GM21367 (cell line): Measurements from ENCODE around the gene TRIO.

ENCODE experiments used
- ATAC-seq: cut with Tn5 transposase; IDR thresholded peaks from one replicate; pipeline ENCODE4 v1.9.1; 2021; ENCODE audit not compliant: unreplicated experiment

Gene TRIO

DNA sequence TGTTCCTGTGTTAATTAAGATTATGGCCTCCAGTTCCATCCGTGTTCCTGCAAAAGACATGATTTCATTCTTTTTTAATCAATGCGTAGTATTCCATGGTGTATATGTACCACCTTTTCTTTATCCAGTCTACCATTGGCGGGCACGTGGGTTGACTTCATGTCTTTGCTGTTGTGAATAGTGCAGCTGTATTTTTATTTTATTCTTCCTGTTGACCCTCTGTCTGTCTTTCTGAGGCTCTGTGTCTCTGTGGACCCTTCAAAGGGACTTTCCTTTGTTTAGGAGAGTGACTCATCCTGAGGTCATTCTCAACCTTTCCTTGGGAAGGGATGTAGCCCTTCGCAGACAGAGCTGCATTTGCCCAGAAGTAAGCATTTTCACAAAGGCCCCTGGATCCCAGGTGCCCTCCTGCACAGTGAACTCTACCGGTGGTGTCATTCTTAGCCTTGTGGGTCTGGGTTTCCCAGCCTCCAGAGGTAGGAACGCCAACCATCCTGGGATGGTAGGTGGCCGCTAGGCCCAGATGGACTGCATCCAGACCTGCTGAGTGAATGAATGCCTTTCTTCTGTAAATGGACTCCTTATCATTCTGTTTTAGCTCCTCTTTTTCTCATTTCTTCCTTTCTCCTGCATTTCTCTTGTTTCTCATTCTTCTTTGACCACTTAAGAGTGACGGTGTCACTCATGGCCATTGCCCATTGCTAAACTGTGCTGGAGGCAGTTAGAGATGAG is 22.4 kb downstream of the TRIO start:
- ATAC-seq: no peak

DNA sequence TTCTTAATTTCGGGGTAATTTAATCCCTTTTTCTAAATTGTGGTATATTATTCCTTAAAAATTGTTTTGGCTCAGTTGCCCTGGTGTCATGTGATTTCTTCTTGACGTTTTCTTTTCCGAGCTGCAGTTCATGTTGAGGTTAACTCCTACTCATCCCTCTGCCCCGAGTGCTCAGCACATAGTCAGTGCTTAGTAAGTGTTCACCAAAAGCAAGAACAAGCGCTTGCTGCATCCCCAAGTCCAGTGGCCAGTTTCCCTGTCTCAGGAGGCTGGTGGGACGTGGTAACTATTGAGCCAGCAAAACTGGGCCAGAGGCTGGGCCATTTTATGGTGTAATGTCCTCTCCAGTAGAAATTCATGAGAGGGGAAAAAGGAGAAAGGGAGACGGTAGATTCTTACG is 23.3 kb downstream of the TRIO start:
- ATAC-seq: no peak

DNA sequence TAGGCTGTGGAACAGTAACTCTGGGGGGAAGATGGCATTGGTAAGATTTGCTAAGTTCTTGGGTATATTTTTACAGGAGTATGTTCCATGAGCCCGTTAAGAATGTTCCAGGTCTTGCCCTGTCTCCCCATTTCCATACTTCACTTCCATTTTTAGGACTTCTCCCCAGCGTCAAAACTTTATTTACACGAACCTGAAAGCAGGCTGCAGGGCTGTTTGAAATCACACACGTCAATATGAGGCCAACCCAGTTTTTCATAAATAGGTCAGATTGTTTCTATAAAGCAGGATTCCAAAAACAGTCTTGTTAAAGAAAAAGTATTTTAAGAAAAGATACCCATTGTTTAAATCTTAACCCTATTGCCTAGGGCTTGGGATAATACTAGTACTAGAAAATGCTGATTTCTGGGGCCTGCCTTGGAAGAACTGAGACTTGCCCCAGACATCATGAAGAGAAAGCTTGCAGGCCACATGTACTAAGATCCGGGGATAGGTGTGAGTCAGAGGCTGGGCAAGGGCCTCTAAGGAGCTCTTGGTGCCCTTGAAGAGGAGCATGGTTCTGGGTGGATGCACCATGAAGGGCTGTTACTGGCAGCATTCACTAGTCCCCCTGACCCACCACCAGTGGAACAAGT is 24.2 kb downstream of the TRIO start:
- ATAC-seq: peak; percentile 30

DNA sequence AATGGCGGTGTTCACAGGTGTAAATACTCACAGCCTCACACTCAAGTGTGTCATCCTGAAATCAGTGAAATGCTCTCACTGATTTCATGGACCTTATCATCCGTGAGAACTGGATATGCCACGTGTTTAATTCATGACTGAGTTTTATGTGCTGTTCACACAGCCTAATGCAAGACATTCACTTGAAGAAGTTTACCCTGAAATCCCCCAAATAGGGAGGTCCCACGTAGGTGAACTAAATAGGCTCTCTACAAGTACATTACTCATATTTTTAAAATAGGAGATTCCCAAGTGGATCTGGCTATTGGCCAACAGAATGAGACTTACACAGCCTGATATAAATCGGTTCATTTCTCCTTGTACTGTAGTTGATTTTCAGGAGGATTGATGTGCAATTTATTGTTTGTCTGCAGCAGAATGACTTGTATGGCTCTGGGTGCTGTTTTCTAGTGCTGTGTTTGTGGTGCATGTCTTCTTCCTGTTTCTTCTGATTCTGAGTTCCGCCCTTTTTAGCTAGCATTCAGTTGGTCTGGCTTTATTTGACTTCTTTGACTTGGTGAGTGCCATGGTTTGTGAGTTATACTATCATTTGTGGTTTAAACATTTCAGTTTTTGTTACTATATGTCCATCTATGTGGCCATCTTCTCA is 25.1 kb downstream of the TRIO start:
- peak; percentile 35 for ATAC-seq

DNA sequence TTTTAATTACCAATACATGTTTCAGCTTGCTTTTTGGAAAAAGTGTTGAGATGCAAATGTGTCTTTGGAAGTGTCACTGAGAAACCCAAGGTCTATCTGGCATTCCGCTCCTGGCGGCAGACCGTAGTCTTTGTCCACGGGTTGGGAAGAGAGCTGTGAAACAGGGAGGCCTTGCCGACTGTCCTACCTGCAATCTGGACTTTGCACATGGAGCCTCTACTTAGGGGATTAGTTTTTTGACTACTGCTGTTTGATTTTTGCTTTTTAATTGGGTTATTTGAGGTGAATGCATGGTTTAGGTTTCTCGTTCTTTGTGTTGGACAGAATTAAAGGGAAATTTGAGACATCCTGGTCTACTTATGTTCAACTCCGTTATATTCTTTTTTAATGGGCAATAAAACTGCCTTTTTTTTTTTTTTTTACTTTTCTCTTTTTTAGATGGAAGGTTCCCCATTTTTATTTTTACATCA is 25.7 kb downstream of the TRIO start:
- no peak for ATAC-seq

DNA sequence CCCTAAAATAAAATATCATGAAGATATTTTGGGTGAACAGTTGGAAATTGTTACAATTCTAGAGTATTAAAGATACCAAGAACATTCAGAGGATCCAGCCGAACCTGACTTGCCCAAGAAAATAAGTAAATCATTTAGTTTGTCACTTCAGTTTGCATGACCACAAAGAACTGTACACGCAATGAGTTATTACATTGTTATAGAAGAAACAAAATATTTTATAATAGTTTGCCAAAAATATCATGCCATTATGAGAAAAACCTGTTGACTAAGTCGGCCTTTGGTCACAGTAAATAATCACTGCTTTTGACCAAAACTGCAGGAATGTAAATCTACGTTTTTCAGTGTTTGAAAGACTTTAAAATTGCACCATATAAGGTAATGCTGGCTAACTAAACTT is 27.9 kb downstream of the TRIO start:
- ATAC-seq: no peak

DNA sequence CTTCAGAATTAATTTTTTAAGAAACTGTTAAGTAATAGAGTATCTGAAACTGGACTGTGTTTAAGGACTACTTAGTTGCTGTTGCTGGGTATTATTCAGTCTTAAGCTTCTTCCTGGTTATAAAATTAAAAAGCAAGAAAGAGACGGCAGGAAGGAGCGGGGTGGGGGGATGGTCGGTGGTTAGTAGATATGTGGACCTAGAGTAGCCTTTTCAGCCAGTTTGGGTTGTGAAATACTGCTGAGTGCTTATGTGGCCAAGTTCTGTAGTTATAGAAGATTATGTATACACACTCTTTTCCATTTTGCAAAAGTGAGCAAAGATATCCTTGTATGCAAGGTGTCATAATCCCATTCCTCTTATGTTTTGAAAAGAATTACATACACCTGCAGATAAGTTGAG is 28.5 kb downstream of the TRIO start:
- ATAC-seq: no peak

DNA sequence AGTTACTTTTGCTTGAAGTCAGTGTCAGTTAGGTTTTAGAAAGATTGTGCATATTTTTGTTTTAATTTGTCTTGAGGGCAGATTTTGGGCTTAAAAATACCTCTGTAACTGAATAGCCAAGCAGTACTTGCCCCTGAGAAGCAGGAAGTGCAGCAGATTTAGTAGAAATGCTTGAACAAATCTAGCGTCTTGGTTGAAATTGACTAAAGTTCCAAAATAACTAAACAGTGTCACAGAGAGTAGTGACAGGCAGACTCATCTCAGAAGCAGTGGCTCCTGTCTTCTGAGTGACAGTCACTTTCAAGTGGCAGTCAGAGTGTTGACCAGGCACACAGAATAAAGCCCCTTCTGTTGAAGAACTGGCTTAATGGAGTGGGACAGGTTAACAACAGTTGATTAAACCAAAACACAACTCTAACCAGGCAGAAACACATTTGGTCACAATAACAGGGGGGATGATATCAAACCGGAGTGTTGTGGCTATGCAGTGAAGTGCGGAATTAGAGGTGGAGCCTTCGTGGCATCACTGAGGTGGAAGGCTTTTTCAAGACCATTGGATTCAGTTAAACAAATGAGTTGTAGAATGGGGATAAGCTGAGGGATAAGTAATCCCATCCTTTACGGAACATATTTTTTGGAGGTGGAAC is 29.1 kb downstream of the TRIO start:
- ATAC-seq: peak; percentile 31

DNA sequence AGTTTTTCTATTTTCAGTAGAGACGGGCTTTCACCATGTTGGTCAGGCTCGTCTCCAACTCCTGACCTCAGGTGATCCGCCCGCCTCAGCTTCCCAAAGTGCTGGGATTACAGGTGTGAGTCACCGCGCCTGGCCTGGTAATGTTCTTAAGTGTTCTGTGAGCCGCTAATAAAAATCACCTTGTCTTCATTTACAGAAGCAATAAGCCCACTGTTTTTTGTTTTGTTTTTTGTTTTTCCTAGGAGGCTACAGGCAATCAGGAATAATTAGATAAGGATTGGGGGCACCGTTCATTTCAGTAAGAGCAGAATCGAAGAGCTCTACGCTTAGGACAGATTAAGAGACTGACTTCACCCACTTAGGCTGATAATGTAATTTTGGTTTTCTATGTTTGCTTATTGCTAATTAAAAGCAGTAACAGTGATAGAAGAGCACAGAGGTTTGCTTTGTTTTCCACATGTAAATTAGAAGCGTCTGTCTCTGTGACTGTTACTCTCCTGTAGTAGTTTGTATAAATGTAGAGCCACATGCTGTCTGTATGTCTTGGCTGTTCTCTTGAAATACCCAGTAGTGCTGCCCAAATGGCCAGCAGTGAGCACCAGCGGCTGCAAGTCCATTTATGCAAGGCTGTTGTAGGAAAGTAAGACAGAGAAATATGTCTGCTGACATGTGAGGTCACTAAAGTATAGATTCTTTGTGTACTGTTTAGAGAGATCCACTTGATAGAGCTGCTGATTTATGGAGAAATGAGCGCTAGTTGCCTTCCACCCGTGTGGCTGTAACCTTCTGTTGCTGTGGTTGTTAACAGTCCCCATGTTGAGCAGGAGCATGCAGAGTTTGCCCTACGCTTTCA is 30.5 kb downstream of the TRIO start:
- no peak for ATAC-seq

DNA sequence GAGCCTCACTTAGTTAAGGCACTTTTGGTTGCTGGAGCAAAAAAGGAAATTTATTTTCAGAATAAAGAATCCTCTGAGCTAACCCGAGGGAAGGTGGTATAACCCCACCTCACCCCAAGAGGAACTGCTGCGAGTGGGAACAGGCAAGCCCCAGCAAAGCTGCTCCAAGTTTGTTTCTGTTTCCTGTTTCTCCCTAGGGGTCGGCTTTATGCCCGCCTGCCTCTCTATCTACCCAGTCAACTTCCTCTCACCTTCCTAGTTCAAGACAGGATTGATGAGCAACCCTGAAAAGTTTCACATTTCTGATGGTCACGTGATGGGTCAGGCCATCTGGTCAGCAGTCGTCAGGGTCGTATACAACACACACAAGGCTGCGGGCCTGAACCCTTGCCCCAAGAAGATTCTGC is 31.1 kb downstream of the TRIO start:
- ATAC-seq: peak; percentile 39

DNA sequence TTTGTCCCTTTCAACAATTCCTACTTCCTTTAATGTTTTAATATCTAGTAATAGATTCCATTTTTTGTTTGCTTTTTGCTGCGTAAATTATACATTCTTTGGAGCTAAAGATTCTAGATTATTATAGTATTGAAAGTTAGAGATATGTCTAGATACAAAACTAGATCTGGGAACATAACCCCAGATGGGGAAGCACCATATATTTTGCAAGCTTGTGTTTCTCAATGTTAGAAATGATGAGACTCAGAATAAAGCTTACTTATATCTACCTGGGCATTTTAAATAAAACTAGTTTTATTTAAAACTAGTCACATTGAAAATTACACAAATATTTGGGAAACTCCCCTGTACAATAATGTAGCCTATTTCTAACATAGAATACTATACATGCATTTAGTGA is 32.2 kb downstream of the TRIO start:
- ATAC-seq: no peak

DNA sequence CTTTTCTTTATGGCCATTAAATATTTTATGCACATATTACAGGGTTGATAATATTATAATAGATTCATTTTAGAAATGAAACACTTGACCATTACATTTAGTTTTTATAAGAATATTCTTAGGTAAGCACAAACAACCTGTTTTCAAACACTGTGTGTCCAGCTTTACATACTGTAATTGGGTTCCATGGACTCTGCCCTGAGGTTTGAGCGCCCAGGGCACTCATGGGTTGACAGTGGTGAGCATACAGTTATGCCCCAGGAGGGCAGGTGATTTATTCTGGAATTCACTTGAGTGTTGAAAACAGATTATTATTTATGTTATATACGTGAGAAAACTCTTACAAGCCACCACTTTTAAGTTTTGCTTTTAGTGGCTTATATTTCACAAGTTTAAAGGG is 33.7 kb downstream of the TRIO start:
- ATAC-seq: no peak

DNA sequence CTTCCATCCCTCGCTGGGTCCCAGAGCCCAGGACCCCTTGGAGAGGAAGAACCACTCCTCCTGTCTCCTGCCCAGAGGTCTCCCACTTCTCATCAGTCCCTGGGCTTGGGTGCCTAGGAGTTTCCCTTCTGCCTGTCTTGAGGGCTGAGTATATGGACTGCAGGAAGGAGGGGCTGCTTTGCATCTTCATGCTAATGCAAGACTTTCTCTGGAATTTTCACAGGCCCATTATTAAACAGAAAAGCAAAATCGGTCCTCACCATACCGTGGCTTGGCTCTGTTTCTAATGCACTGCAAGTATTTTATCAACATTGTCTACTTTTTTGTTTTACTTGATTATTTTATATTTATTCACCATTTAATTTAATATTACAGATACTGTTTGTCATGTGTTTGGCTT is 34.5 kb downstream of the TRIO start:
- ATAC-seq: no peak

DNA sequence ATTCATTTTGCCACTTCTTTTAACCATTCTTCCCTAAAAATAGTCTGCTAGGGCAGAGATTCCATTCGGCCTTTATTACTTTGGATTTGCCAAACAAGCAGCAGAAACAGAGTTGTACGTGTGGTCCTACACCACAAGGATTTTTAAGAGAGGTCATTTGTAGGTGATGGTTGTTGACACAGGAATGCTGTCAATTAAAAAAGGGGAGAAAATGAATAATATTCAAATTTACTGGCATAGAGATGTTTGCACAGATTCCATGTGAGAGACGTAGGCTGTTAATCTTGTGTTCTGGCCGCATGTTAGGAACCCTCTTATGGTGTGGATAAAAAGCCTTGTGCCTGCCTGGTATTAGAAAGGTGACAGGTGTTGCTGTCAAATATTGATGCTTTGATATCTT is 34.9 kb downstream of the TRIO start:
- no peak for ATAC-seq

DNA sequence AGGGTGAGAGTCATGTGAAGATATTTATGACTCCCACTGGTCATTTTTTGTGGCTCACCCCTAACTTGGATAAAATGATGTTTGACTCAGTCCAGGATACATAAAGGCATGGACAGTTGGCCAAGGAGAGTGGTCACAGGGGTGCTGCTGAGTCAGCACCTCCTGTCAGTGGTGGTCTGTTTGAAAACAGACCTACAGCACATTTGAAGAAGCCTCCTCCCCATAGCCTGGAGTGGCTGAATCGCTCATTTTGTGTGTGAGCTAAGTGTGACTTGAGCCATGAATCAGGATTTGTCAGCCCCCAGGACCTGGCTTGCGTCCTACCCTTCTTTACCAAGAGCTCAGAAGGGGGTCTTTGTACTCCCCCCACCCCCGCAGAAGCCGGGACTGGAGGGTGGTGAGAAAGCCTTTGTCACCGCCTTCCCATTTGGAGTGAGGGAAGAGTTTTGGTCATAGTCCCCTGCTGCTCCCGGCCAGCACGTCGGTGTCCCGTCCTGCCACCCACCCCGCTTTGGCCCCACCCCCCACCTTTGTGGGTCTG is 35.6 kb downstream of the TRIO start:
- ATAC-seq: no peak

DNA sequence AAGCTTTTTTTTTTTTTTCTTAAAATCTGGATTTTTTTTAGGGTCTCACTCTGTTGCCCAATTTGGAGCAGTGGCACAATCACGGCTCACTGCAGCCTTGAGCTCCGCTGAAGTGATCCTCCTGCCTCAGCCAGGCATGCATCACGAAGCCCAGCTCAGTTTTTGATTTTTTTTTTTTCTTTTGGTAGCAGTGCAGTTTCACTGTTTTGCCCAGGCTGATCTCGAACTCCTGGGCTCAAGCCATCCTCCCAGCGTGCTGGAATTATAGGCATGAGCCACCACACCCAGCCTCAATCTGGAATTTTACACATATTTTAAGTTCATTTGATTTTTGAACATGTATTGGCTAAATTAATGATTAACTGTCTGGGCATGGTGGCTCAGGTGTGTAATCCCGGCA is 36.3 kb downstream of the TRIO start:
- no peak for ATAC-seq

DNA sequence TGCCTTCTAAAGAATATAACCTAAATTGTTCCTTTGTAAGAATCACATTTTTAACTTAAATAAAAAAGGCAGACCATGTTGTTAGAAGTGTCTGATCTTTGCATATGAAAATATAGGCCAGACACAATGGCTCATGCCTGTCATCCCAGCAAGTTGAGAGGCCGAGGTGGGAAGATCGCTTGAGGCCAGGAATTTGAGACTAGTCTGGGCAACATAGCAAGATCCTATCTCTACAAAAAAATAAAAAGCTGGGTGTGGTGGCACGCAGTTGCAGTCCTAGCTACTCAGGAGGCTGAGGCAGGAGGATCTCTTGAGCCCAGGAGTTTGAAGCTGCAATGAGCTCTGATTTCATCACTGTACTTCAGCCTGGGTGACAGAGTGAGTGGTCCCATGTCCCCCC is 37.3 kb downstream of the TRIO start:
- no peak for ATAC-seq

DNA sequence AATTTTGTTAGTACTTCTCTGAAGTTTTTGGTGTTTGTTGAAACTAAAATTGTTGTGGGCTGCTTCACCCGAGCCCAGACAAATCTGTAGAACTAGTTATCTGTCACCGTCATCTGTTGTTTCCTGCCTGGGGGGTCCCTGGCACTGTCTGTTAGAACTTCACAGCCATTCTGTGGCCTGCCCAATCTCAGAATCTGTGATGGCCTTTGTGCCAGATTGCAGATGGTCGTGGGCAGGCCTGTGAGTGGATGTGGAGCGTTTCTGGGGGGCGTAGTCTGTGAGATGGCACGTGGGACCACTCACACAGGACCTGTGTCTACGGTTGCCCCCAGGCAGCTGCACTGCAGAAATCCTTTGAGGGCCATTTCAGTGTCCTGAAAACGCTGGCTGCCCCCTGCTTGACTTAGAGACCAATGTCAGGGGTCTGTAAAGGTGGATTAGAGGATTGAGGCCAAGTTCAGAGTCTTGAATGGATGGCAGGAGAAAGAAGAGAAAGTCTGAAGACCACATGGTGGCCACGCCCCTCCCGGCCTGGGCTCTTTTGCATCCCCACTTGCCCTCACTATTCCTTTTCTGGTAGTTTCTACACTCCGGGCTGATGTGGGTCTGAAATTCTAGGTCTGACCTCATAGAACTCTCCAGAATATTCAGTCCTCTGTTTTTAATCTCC is 38.3 kb downstream of the TRIO start:
- ATAC-seq: no peak

DNA sequence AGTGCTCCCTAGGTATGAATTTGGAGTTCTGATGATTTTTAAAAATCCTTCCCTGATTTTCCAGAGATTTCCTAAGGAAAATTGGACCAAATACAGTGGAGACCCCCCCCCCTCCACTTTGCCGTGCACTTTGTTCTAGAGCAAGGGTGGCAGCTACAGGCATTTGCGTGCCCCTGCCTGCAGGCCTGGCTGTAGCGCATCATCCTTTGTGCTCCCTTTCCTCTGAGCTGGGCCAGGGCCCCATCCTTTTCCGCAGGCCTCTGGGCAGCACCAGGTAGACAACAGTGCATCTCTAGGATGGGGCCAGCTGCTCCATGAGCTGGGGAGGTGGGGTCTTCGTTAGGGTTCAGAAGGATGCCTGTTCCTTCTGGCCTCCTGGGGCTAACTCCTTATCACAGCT is 39.6 kb downstream of the TRIO start:
- no peak for ATAC-seq
